ENCODE measurements around the gene LSAMP.

DNA sequence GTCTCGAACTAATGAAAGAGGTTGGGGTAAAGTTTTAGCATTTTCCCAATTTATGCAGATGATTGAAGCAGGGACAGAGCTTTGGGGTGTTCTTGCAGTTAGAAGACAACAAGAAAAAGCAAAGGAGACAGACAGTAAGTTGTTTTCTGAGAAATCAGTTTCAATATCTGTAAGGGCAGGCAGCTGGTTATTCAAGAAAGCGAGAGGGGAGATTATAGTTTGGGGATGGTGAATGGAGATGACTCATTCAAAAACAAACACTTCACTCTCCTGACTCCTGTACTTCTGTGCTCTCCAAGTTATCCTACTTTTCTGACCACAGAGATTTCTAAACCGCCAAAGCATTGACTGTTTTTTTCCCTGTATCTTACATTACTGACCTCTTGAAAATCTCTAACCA is 469.9 kb downstream of the LSAMP start:
- TF ChIP-seq CTCF (IDR thresholded peaks at IDR 0.05; ENCODE audit: insufficient read depth, low read length, poor library complexity, severe bottlenecking) (no peak), EZH2phosphoT487 (conservative IDR thresholded peaks at IDR 0.05; ENCODE audit: low read length) (no peak)
